OCI-LY3 (cell line): ENCODE results near the gene PARD3B.

Experiments used
- H2AFZ ChIP-seq: fragments of 200-600, 300-600 bp; shearing (Covaris generic); 2 replicates; pipeline ENCODE4 v1.6.0; 2014; ENCODE audit warnings: antibody characterized with exemption, low read depth, low read length
- H3K27ac ChIP-seq: fragments of 200-600, 300-600 bp; sonication (generic); 2 replicates; pipeline ENCODE4 v1.5.1; 2014; ENCODE audit warnings: mild to moderate bottlenecking, low read length, moderate library complexity, mixed read lengths
- H3K27me3 ChIP-seq: fragments of 200-600, 300-600 bp; sonication (generic); 2 replicates; pipeline ENCODE4 v1.6.1; 2014; ENCODE audit warnings: low read depth, low read length, mixed read lengths
- H3K36me3 ChIP-seq: fragments of 200-600, 300-600 bp; sonication (generic); replicated peaks from 2 replicates; pipeline ENCODE3; 2014; ENCODE audit warnings: low read depth, low read length, mixed read lengths
- H3K4me1 ChIP-seq: fragments of 300-600, 200-600 bp; sonication (generic); 2 replicates; pipeline ENCODE4 v1.6.1; 2014; ENCODE audit warnings: low read length, mixed read lengths
- H3K4me2 ChIP-seq: fragments of 200-600, 300-600 bp; sonication (generic); 2 replicates; pipeline ENCODE4 v1.6.1; 2014; ENCODE audit warnings: low read length, mixed read lengths
- H3K4me3 ChIP-seq: fragments of 300-600, 200-600 bp; sonication (generic); 2 replicates; pipeline ENCODE4 v1.5.1; 2014; ENCODE audit warnings: antibody characterized with exemption, mild to moderate bottlenecking, low read length, moderate library complexity
- H3K79me2 ChIP-seq: fragments of 300-600, 200-600 bp; shearing (Covaris generic); 2 replicates; pipeline ENCODE4 v1.6.1; 2014; ENCODE audit warnings: mild to moderate bottlenecking, low read length, mixed read lengths
- H3K9ac ChIP-seq: fragments of 300-600, 200-600 bp; shearing (Covaris generic); 2 replicates; pipeline ENCODE4 v1.6.0; 2014; ENCODE audit warnings: mild to moderate bottlenecking, low read length, moderate library complexity
- H3K9me3 ChIP-seq: fragments of 200-600, 300-600 bp; shearing (Covaris generic); 2 replicates; pipeline ENCODE4 v1.6.1; 2014; ENCODE audit warnings: low read length, mixed read lengths; ENCODE audit not compliant: insufficient read depth
- H4K20me1 ChIP-seq: fragments of 200-600, 300-600 bp; sonication (generic); 2 replicates; pipeline ENCODE4 v1.6.1; 2016; ENCODE audit warnings: low read length, mixed read lengths; ENCODE audit not compliant: insufficient read depth
- EZH2phosphoT487 ChIP-seq: fragments of 200-600 bp; shearing (Covaris generic); IDR thresholded peaks from 2 replicates; pipeline ENCODE4 v1.6.1; 2018; ENCODE audit warnings: antibody characterized with exemption, mixed run types, low read depth
- TF ChIP-seq, protein P1 (sequence below): fragments of 200-600, 300-600 bp; sonication (generic); IDR thresholded peaks from 2 replicates; pipeline ENCODE4 v1.5.1; 2014; ENCODE audit warnings: antibody characterized with exemption, low read length, low read depth

The PARD3B gene

DNA sequence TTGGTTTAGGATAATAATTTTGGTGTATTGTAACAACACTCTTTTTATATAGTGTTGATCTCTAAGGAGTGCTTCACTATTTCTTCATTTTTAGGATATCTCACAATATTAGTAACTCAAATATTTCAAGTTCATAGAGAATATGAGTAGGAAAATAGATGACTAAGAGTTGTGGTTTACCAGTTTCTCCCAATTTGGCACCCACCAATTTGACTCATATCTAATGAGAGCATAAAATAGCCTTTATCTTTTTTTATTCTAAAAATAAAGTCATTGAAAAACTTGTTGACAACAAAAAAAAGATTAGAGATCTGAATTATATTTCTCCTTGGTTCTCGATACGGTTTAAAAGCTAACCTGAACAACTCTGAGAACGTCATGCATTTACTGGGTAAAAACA is 204.0 kb downstream of the PARD3B start:
- Histone ChIP-seq H3K27me3 (no peaks in the 10 kb centered on the region), H3K27ac (no peak overlapping the region), H3K36me3 (no peaks in the 10 kb centered on the region), H3K9ac (no peak overlapping the region), H3K4me2 (no peak overlapping the region), H3K4me3 (no peak overlapping the region), H2AFZ (no peak overlapping the region), H3K79me2 (no peaks in the 10 kb centered on the region), H3K9me3 (no peaks in the 10 kb centered on the region), H4K20me1 (no peaks in the 10 kb centered on the region), H3K4me1 (no peaks in the 10 kb centered on the region)
- TF ChIP-seq EZH2phosphoT487, result no peak

- no peak overlapping the region for H3K4me2 ChIP-seq
- no peaks in the 10 kb centered on the region for H4K20me1 ChIP-seq
- H3K79me2 ChIP-seq, result no peaks in the 10 kb centered on the region
- H3K27me3 ChIP-seq, result no peaks in the 10 kb centered on the region
- H3K9ac ChIP-seq, result no peak overlapping the region
- no peaks in the 10 kb centered on the region for H3K4me1 ChIP-seq
- no peak overlapping the region for H2AFZ ChIP-seq
- H3K36me3 ChIP-seq, result no peaks in the 10 kb centered on the region
- H3K27ac ChIP-seq, result no peak overlapping the region
- H3K9me3 ChIP-seq, result no peaks in the 10 kb centered on the region
- TF ChIP-seq, protein P1, sequence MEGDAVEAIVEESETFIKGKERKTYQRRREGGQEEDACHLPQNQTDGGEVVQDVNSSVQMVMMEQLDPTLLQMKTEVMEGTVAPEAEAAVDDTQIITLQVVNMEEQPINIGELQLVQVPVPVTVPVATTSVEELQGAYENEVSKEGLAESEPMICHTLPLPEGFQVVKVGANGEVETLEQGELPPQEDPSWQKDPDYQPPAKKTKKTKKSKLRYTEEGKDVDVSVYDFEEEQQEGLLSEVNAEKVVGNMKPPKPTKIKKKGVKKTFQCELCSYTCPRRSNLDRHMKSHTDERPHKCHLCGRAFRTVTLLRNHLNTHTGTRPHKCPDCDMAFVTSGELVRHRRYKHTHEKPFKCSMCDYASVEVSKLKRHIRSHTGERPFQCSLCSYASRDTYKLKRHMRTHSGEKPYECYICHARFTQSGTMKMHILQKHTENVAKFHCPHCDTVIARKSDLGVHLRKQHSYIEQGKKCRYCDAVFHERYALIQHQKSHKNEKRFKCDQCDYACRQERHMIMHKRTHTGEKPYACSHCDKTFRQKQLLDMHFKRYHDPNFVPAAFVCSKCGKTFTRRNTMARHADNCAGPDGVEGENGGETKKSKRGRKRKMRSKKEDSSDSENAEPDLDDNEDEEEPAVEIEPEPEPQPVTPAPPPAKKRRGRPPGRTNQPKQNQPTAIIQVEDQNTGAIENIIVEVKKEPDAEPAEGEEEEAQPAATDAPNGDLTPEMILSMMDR, result no peak
- no peak for TF ChIP-seq EZH2phosphoT487
- no peak overlapping the region for H3K4me3 ChIP-seq
Observed at GRCh38 chr2:204750389-204750788, 205.1 kb downstream of the PARD3B start.

DNA sequence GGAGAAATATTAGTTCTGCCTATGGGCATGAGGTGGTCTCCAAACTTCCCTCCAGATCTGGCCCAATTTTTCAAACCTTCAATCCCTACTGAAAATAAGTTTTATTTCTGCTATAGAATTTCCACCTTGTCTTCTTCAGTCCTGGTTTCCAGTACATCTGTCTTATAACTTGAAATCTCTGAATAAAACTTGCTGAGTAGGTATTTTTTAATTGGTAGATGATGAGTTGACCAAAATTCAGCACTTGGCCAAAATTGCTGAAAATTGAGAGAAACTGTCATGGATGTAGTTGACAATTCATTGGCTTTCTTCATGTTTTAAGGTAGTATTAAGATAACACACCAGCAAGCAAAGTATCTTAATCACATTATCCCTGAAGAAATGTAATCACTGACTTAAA is 206.2 kb downstream of the PARD3B start:
- Histone ChIP-seq H3K9me3 (no peaks in the 10 kb centered on the region), H3K27me3 (no peaks in the 10 kb centered on the region), H3K79me2 (no peaks in the 10 kb centered on the region), H2AFZ (no peak overlapping the region), H3K36me3 (no peaks in the 10 kb centered on the region), H3K4me3 (no peak overlapping the region), H4K20me1 (no peaks in the 10 kb centered on the region), H3K4me2 (no peak overlapping the region), H3K4me1 (no peaks in the 10 kb centered on the region), H3K9ac (no peak overlapping the region), H3K27ac (no peak overlapping the region)
- TF ChIP-seq EZH2phosphoT487, result no peak
- TF ChIP-seq, protein P1, result no peak

- Histone ChIP-seq H3K9me3 (no peaks in the 10 kb centered on the region), H2AFZ (no peak overlapping the region), H3K36me3 (no peaks in the 10 kb centered on the region), H4K20me1 (no peaks in the 10 kb centered on the region), H3K4me3 (no peak overlapping the region), H3K79me2 (no peaks in the 10 kb centered on the region), H3K4me1 (no peaks in the 10 kb centered on the region), H3K4me2 (no peak overlapping the region), H3K9ac (no peak overlapping the region), H3K27me3 (no peaks in the 10 kb centered on the region), H3K27ac (no peak overlapping the region)
- TF ChIP-seq, protein P1, result no peak
- no peak for TF ChIP-seq EZH2phosphoT487
Observed at GRCh38 chr2:204753841-204754240, 208.6 kb downstream of the PARD3B start.

DNA sequence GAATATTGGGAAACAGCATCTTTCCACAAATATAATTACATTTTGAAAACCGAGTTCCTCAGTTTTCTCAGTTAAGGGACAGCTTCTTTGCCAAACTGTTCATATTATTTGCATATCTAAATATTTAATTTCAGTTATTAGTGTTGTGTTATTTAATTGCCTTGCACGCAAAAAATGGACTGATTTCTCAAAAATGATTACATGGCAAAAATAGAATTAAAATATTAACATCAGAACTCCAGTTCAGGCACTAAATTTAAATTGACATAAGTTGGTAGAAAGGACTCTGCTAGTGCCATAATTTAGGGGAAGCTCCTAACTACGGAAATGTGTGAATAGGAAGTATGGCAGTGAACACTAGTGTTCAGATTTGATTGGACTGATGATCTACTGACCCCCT is 209.6 kb downstream of the PARD3B start:
- Histone ChIP-seq H3K4me2 (no peak overlapping the region), H3K9me3 (no peaks in the 10 kb centered on the region), H4K20me1 (no peaks in the 10 kb centered on the region), H3K27me3 (no peaks in the 10 kb centered on the region), H2AFZ (no peak overlapping the region), H3K4me3 (no peak overlapping the region), H3K36me3 (no peaks in the 10 kb centered on the region), H3K4me1 (no peaks in the 10 kb centered on the region), H3K79me2 (no peaks in the 10 kb centered on the region), H3K27ac (no peak overlapping the region), H3K9ac (no peak overlapping the region)
- TF ChIP-seq EZH2phosphoT487, result no peak
- TF ChIP-seq, protein P1, result no peak
